ENCODE data around the gene ARSB. TPM values are rescaled to one million over a fixed set of nuclear protein-coding genes. Genes with fewer than 3 reads are reported as not detected.

The ARSB gene
- total RNA-seq, 2 experiments from 2014 or later = 10.5 to 11.1 TPM

- ChIA-PET CTCF (no interaction called here), POLR2A (no interaction called here)
- Mint-ChIP-seq H3K9me3 (no peaks in the 10 kb centered on the region), H3K4me3 (no peak overlapping the region), H3K27ac (no peak overlapping the region), H3K27me3 (no peaks in the 10 kb centered on the region), H3K4me1 (no peaks in the 10 kb centered on the region), H3K36me3 (ENCODE audit: low read depth) (peaks cover 4% of the 10 kb centered on the region)
- no peak for DNase-seq
Measured at GRCh38 chr5:78829811-78830527, 155.1 kb downstream of the ARSB start.

GRCh38 chr5:78827725-78828124 lies 157.4 kb downstream of the ARSB start:
- Mint-ChIP-seq H3K4me3 (no peak overlapping the region), H3K27me3 (no peaks in the 10 kb centered on the region), H3K36me3 (ENCODE audit: low read depth) (peaks cover 6% of the 10 kb centered on the region), H3K27ac (no peak overlapping the region), H3K4me1 (no peaks in the 10 kb centered on the region), H3K9me3 (no peaks in the 10 kb centered on the region)
- no peak for DNase-seq
- CTCF ChIA-PET = no interaction called here
- POLR2A ChIA-PET = no interaction called here

- DNase-seq = no peak
- Mint-ChIP-seq H3K27ac (no peak overlapping the region), H3K4me1 (no peaks in the 10 kb centered on the region), H3K36me3 (ENCODE audit: low read depth) (peaks cover 8% of the 10 kb centered on the region), H3K9me3 (no peaks in the 10 kb centered on the region), H3K4me3 (no peak overlapping the region), H3K27me3 (no peaks in the 10 kb centered on the region)
- POLR2A ChIA-PET = no interaction called here
- CTCF ChIA-PET = no interaction called here
Measured at GRCh38 chr5:78824831-78825281, 160.3 kb downstream of the ARSB start.

- H3K4me1 Mint-ChIP-seq = no peaks in the 10 kb centered on the region
- no peak for DNase-seq
- H3K9me3 Mint-ChIP-seq = no peaks in the 10 kb centered on the region
- H3K4me3 Mint-ChIP-seq = no peak overlapping the region
- H3K36me3 Mint-ChIP-seq (ENCODE audit: low read depth) = peaks cover 13% of the 10 kb centered on the region
- no peak overlapping the region for H3K27ac Mint-ChIP-seq
- no peaks in the 10 kb centered on the region for H3K27me3 Mint-ChIP-seq
- ChIA-PET POLR2A (no interaction called here), CTCF (no interaction called here)
Measured at GRCh38 chr5:78823196-78823595, 161.9 kb downstream of the ARSB start.

GRCh38 chr5:78821536-78822021 lies 163.5 kb downstream of the ARSB start:
- Mint-ChIP-seq H3K27me3 (no peaks in the 10 kb centered on the region), H3K27ac (no peak overlapping the region), H3K4me1 (no peaks in the 10 kb centered on the region), H3K36me3 (ENCODE audit: low read depth) (peaks cover 12% of the 10 kb centered on the region), H3K4me3 (no peak overlapping the region), H3K9me3 (no peaks in the 10 kb centered on the region)
- ChIA-PET POLR2A (no interaction called here), CTCF (no interaction called here)
- DNase-seq = no peak

GRCh38 chr5:78819707-78820106 lies 165.4 kb downstream of the ARSB start:
- CTCF ChIA-PET = no interaction called here

GRCh38 chr5:78819166-78819565 lies 165.9 kb downstream of the ARSB start:
- no peaks in the 10 kb centered on the region for H3K27me3 Mint-ChIP-seq

More at GRCh38 chr5:78819707-78820106, 165.4 kb downstream of the ARSB start:
- Mint-ChIP-seq H3K4me1 (no peaks in the 10 kb centered on the region), H3K27ac (no peak overlapping the region), H3K9me3 (no peaks in the 10 kb centered on the region), H3K36me3 (ENCODE audit: low read depth) (peaks cover 11% of the 10 kb centered on the region), H3K27me3 (no peaks in the 10 kb centered on the region), H3K4me3 (no peak overlapping the region)
- POLR2A ChIA-PET = no interaction called here
- no peak for DNase-seq

GRCh38 chr5:78816143-78816765 lies 168.9 kb downstream of the ARSB start:
- DNase-seq = no peak
- no peaks in the 10 kb centered on the region for H3K27me3 Mint-ChIP-seq
- H3K4me3 Mint-ChIP-seq = no peak overlapping the region
- ChIA-PET POLR2A (no interaction called here), CTCF (interaction anchor here (0.7 kb wide), 1 partner anchor 1039 kb away, joined by 3 read pairs; no protein-coding TSS in a partner anchor)
- no peaks in the 10 kb centered on the region for H3K4me1 Mint-ChIP-seq
- no peak overlapping the region for H3K27ac Mint-ChIP-seq
- no peaks in the 10 kb centered on the region for H3K9me3 Mint-ChIP-seq
- peaks cover 7% of the 10 kb centered on the region for H3K36me3 Mint-ChIP-seq (ENCODE audit: low read depth)

More at GRCh38 chr5:78819166-78819565, 165.9 kb downstream of the ARSB start:
- no peak overlapping the region for H3K4me3 Mint-ChIP-seq
- no peak overlapping the region for H3K27ac Mint-ChIP-seq
- no peaks in the 10 kb centered on the region for H3K9me3 Mint-ChIP-seq
- CTCF ChIA-PET = no interaction called here
- no peak for DNase-seq
- POLR2A ChIA-PET = no interaction called here
- no peaks in the 10 kb centered on the region for H3K4me1 Mint-ChIP-seq
- peaks cover 11% of the 10 kb centered on the region for H3K36me3 Mint-ChIP-seq (ENCODE audit: low read depth)

GRCh38 chr5:78813906-78814530 lies 171.1 kb downstream of the ARSB start:
- H3K27me3 Mint-ChIP-seq = no peaks in the 10 kb centered on the region
- ChIA-PET POLR2A (no interaction called here), CTCF (no interaction called here)
- no peaks in the 10 kb centered on the region for H3K4me1 Mint-ChIP-seq
- H3K9me3 Mint-ChIP-seq = no peaks in the 10 kb centered on the region
- H3K4me3 Mint-ChIP-seq = no peak overlapping the region
- no peak for DNase-seq
- no peak overlapping the region for H3K27ac Mint-ChIP-seq
- H3K36me3 Mint-ChIP-seq (ENCODE audit: low read depth) = peaks cover 3% of the 10 kb centered on the region

GRCh38 chr5:78813286-78813685 lies 171.8 kb downstream of the ARSB start:
- CTCF ChIA-PET = no interaction called here
- no peaks in the 10 kb centered on the region for H3K36me3 Mint-ChIP-seq (ENCODE audit: low read depth)
- H3K4me1 Mint-ChIP-seq = no peaks in the 10 kb centered on the region
- DNase-seq = no peak
- POLR2A ChIA-PET = no interaction called here
- no peaks in the 10 kb centered on the region for H3K9me3 Mint-ChIP-seq
- H3K27me3 Mint-ChIP-seq = no peaks in the 10 kb centered on the region
- H3K4me3 Mint-ChIP-seq = no peak overlapping the region
- no peak overlapping the region for H3K27ac Mint-ChIP-seq

GRCh38 chr5:78811866-78812265 lies 173.2 kb downstream of the ARSB start:
- Mint-ChIP-seq H3K27ac (no peak overlapping the region), H3K4me3 (no peak overlapping the region), H3K27me3 (no peaks in the 10 kb centered on the region), H3K4me1 (no peaks in the 10 kb centered on the region), H3K36me3 (ENCODE audit: low read depth) (no peaks in the 10 kb centered on the region), H3K9me3 (no peaks in the 10 kb centered on the region)
- POLR2A ChIA-PET = no interaction called here
- CTCF ChIA-PET = no interaction called here
- no peak for DNase-seq

GRCh38 chr5:78811121-78811817 lies 173.8 kb downstream of the ARSB start:
- Mint-ChIP-seq H3K4me3 (no peak overlapping the region), H3K9me3 (no peaks in the 10 kb centered on the region), H3K27ac (no peak overlapping the region), H3K36me3 (ENCODE audit: low read depth) (peaks cover 3% of the 10 kb centered on the region), H3K4me1 (no peaks in the 10 kb centered on the region), H3K27me3 (no peaks in the 10 kb centered on the region)
- ChIA-PET POLR2A (no interaction called here), CTCF (no interaction called here)
- no peak for DNase-seq

- H3K9me3 Mint-ChIP-seq = no peaks in the 10 kb centered on the region
- no peak overlapping the region for H3K27ac Mint-ChIP-seq
- CTCF ChIA-PET = no interaction called here
- H3K4me3 Mint-ChIP-seq = no peak overlapping the region
- no peaks in the 10 kb centered on the region for H3K4me1 Mint-ChIP-seq
- H3K27me3 Mint-ChIP-seq = no peaks in the 10 kb centered on the region
- POLR2A ChIA-PET = no interaction called here
- no peak for DNase-seq
- H3K36me3 Mint-ChIP-seq (ENCODE audit: low read depth) = peaks cover 3% of the 10 kb centered on the region
Measured at GRCh38 chr5:78810098-78810920, 174.8 kb downstream of the ARSB start.

All from activated CD4-positive, alpha-beta memory T cell treated with anti-CD3 and anti-CD28 coated beads, Interleukin-2, amount 10 ng/mL, durations not matched to agents 7 days and 5 days (primary cell).